Left lobe of liver (tissue), 2 donors: ENCODE data around the gene WFDC13. TPM values are rescaled to one million over a fixed set of nuclear protein-coding genes. Genes with fewer than 3 reads are reported as not detected.
"Not testable (repeated sequence)": the region's sequence is repeated elsewhere in the genome, so short reads cannot be mapped to it uniquely, and the experiment has no call there.

ENCODE experiments used
- ATAC-seq: fragments of 200-7000 bp; cut with Tn5 transposase; one replicate; pipeline ENCODE4 v1.9.1; 2020; ENCODE audit warnings: mild to moderate bottlenecking, moderate library complexity
- DNase-seq: peaks from one replicate; pipeline ENCODE4 v3.0.0-alpha.2; 2020; ENCODE audit warnings: low spot score
- total RNA-seq: library from RNA; stranded (reverse); gene quantifications from one replicate; pipeline ENCODE4 v1.2.1, GENCODE V29; 2021
- donor health status: DM: no; HTN: no; CAD: no; lungs with moderate emphysema.
- donor health status: DM: no; HTN: yes; CAD: no.

WFDC13 gene
- not detected for total RNA-seq

- no peak for DNase-seq
- no peak for ATAC-seq
These were observed at the start of gene WFDC13 for GRCh38 chr20:45701873-45702272. TSS of gene WFDC13 (plus strand) at chr20:45702038. CDS start at chr20:45702124, 86 bp downstream.

GRCh38 chr20:45657038-45657437 is 44.8 kb upstream of the WFDC13 start:
- DNase-seq, ATAC-seq: not testable (repeated sequence)

- ATAC-seq: no peak
- DNase-seq: no peak
These were observed 31.7 kb upstream of the WFDC13 start, which contains the start of gene WFDC11 for GRCh38 chr20:45670139-45670538. TSS of gene WFDC11 (minus strand) at chr20:45670239. CDS start at chr20:45650600, 19,639 bp downstream.

GRCh38 chr20:45672765-45673164 is 29.1 kb upstream of the WFDC13 start:
- ATAC-seq (no peak), DNase-seq (no peak)

GRCh38 chr20:45679650-45680049 is 22.2 kb upstream of the WFDC13 start:
- ATAC-seq (no peak), DNase-seq (no peak)

GRCh38 chr20:45685896-45686295 is 15.9 kb upstream of the WFDC13 start:
- DNase-seq (no peak), ATAC-seq (no peak)

GRCh38 chr20:45693346-45693745 is 8.5 kb upstream of the WFDC13 start:
- not testable (repeated sequence) for ATAC-seq, DNase-seq

- no peak for ATAC-seq
- DNase-seq: no peak
These were observed 6.3 kb upstream of the WFDC13 start for GRCh38 chr20:45695496-45695895.

- DNase-seq: no peak
- no peak for ATAC-seq
These were observed 734 bp upstream of the WFDC13 start for GRCh38 chr20:45701104-45701503.

GRCh38 chr20:45704969-45705637 is 3.3 kb downstream of the WFDC13 start, which contains the start of gene WFDC10B:
TSS of gene WFDC10B (minus strand) at chr20:45705019. CDS start at chr20:45685992, 19,027 bp downstream.
- DNase-seq: no peak
- ATAC-seq: no peak

GRCh38 chr20:45716141-45716688 is 14.4 kb downstream of the WFDC13 start:
- DNase-seq, ATAC-seq: not testable (repeated sequence)

GRCh38 chr20:45722047-45722446 is 20.2 kb downstream of the WFDC13 start, which contains the start of gene SPINT4:
TSS of gene SPINT4 (plus strand) at chr20:45722347. CDS start at chr20:45722368, 21 bp downstream.
- DNase-seq: no peak
- ATAC-seq: no peak

GRCh38 chr20:45725134-45725533 is 23.3 kb downstream of the WFDC13 start:
- peak; percentile 57 for DNase-seq
- peak; percentile 94 for ATAC-seq

- ATAC-seq (no peak), DNase-seq (no peak)
These were observed 25.2 kb downstream of the WFDC13 start for GRCh38 chr20:45727044-45727443.

GRCh38 chr20:45732199-45732598 is 30.4 kb downstream of the WFDC13 start:
- no peak for DNase-seq
- no peak for ATAC-seq

GRCh38 chr20:45735552-45735951 is 33.7 kb downstream of the WFDC13 start:
- ATAC-seq (no peak), DNase-seq (no peak)

GRCh38 chr20:45735988-45736387 is 34.1 kb downstream of the WFDC13 start:
- DNase-seq: no peak
- no peak for ATAC-seq

- DNase-seq: no peak
- no peak for ATAC-seq
These were observed 40.8 kb downstream of the WFDC13 start for GRCh38 chr20:45742596-45742995.

GRCh38 chr20:45745015-45745414 is 43.2 kb downstream of the WFDC13 start:
- ATAC-seq (no peak), DNase-seq (no peak)

- DNase-seq: no peak
- ATAC-seq: no peak
These were observed 49.9 kb downstream of the WFDC13 start for GRCh38 chr20:45751721-45752120.

- ATAC-seq (no peak), DNase-seq (no peak)
These were observed 50.9 kb downstream of the WFDC13 start for GRCh38 chr20:45752746-45753145.

- DNase-seq (no peak), ATAC-seq (no peak)
These were observed 56.3 kb downstream of the WFDC13 start for GRCh38 chr20:45758096-45758495.
